Mononuclear cell (primary cell): ENCODE results near the gene NLRC3. TPM values are rescaled to one million over a fixed set of nuclear protein-coding genes. Genes with fewer than 3 reads are reported as not detected.
"Not testable (repeated sequence)": the region's sequence is repeated elsewhere in the genome, so short reads cannot be mapped to it uniquely, and the experiment has no call there.

ENCODE experiments used
- H3K27me3 ChIP-seq: 2 replicates; pipeline ENCODE4 v1.6.0; 2011; ENCODE audit warnings: low read length, control low read depth; ENCODE audit not compliant: insufficient read depth
- H3K4me1 ChIP-seq: 2 replicates; pipeline ENCODE4 v1.5.1; 2011; ENCODE audit warnings: mild to moderate bottlenecking, low read length, control low read depth; ENCODE audit not compliant: insufficient read depth
- H3K4me3 ChIP-seq: 2 replicates; pipeline ENCODE4 v1.5.1; 2011; ENCODE audit warnings: mild to moderate bottlenecking, low read length, moderate library complexity
- H3K9me3 ChIP-seq: 2 replicates; pipeline ENCODE4 v1.5.1; 2011; ENCODE audit warnings: low read depth, mild to moderate bottlenecking, control low read depth, low read length
- total RNA-seq: library from RNA; depleted of rRNA; stranded (reverse); fragments of >200 nt; gene quantifications from one replicate; pipeline ENCODE4 v1.2.3, GENCODE V29; 2012

The NLRC3 gene, protein sequence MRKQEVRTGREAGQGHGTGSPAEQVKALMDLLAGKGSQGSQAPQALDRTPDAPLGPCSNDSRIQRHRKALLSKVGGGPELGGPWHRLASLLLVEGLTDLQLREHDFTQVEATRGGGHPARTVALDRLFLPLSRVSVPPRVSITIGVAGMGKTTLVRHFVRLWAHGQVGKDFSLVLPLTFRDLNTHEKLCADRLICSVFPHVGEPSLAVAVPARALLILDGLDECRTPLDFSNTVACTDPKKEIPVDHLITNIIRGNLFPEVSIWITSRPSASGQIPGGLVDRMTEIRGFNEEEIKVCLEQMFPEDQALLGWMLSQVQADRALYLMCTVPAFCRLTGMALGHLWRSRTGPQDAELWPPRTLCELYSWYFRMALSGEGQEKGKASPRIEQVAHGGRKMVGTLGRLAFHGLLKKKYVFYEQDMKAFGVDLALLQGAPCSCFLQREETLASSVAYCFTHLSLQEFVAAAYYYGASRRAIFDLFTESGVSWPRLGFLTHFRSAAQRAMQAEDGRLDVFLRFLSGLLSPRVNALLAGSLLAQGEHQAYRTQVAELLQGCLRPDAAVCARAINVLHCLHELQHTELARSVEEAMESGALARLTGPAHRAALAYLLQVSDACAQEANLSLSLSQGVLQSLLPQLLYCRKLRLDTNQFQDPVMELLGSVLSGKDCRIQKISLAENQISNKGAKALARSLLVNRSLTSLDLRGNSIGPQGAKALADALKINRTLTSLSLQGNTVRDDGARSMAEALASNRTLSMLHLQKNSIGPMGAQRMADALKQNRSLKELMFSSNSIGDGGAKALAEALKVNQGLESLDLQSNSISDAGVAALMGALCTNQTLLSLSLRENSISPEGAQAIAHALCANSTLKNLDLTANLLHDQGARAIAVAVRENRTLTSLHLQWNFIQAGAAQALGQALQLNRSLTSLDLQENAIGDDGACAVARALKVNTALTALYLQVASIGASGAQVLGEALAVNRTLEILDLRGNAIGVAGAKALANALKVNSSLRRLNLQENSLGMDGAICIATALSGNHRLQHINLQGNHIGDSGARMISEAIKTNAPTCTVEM
- 25.1 TPM for total RNA-seq

DNA sequence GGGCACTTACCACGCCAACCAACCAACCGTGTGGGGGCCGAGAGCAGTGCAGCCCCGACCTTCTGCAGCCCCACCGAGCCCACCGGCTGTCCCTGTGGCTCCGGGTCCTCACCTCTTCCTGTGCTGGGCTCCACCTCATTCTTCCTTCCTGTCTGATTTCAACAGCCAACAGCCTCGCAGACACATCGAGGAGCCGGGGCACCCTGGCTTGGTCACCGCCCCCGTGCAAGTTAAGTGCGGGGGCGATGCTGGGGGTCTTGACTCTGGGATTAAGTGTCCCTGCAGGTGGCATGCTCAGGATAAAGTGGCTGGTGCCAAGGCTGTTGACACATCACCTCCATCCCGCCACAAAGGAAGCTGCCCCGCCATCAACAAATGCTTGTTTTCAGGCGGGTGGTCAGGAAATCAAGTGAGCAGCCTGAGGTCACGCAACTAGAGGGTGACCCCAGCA is at the start of gene NLRC3:
Gene NLRC3 (minus strand): TSS at position 102 of the 451 bp plus-strand sequence. CDS start 12,367 bp downstream, outside the sequence.
- H3K4me3 ChIP-seq: peak within 1 kb of the TSS; percentile 53
- H3K4me1 ChIP-seq: peaks cover 61% of the 10 kb centered on the region
- no peaks in the 10 kb centered on the region for H3K27me3 ChIP-seq
- H3K9me3 ChIP-seq: no peaks in the 10 kb centered on the region

GRCh38 chr16:3625911-3626732 is 48.9 kb upstream of the NLRC3 start:
- Histone ChIP-seq H3K4me3 (no peak overlapping the region), H3K4me1 (peaks cover 49% of the 10 kb centered on the region), H3K9me3 (no peaks in the 10 kb centered on the region), H3K27me3 (no peaks in the 10 kb centered on the region)

DNA sequence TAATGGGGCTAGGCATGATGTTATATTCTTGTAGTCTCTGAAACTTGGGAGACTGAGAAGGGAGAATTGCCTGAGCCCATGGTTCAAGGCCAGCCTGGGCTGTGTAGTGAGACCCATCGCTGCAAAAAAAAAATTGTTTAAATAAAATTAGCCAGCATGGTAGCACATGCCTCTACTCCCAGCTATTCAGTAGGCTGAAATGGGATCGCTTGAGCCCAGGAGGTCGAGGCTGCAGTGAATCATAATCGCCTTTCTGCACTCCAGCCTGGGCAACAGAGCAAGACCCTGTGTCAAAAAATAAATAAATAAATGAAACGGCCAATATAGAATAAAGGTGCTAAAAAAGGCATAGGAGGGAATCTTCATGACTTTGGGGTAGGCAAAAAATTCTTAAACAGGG is 48.1 kb upstream of the NLRC3 start:
- Histone ChIP-seq H3K4me3 (no peak overlapping the region), H3K9me3 (no peaks in the 10 kb centered on the region), H3K4me1 (peaks cover 49% of the 10 kb centered on the region), H3K27me3 (no peaks in the 10 kb centered on the region)

GRCh38 chr16:3623642-3624041 is 46.4 kb upstream of the NLRC3 start:
- H3K4me1 ChIP-seq: peaks cover 48% of the 10 kb centered on the region
- no peak overlapping the region for H3K4me3 ChIP-seq
- H3K9me3 ChIP-seq: no peaks in the 10 kb centered on the region
- no peaks in the 10 kb centered on the region for H3K27me3 ChIP-seq

DNA sequence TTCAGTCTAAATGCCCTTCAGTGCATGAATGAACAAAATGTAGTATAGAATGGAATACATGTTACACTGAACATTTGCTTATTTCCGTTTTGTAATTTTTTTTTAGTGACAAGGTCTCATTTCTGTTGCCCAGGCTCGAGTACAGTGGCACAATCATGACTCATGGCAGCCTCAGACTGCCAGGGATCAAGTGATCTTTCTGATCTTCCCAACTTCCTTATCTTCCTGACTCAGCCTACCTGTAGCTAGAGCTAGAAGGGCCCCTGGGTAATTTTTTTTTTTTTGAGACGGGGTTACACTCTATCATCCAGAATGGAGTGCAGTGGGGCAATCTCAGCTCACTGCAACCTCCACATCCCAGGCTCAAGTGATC is 41.6 kb upstream of the NLRC3 start:
- no peaks in the 10 kb centered on the region for H3K9me3 ChIP-seq
- no peaks in the 10 kb centered on the region for H3K27me3 ChIP-seq
- no peak overlapping the region for H3K4me3 ChIP-seq
- peaks cover 28% of the 10 kb centered on the region for H3K4me1 ChIP-seq

DNA sequence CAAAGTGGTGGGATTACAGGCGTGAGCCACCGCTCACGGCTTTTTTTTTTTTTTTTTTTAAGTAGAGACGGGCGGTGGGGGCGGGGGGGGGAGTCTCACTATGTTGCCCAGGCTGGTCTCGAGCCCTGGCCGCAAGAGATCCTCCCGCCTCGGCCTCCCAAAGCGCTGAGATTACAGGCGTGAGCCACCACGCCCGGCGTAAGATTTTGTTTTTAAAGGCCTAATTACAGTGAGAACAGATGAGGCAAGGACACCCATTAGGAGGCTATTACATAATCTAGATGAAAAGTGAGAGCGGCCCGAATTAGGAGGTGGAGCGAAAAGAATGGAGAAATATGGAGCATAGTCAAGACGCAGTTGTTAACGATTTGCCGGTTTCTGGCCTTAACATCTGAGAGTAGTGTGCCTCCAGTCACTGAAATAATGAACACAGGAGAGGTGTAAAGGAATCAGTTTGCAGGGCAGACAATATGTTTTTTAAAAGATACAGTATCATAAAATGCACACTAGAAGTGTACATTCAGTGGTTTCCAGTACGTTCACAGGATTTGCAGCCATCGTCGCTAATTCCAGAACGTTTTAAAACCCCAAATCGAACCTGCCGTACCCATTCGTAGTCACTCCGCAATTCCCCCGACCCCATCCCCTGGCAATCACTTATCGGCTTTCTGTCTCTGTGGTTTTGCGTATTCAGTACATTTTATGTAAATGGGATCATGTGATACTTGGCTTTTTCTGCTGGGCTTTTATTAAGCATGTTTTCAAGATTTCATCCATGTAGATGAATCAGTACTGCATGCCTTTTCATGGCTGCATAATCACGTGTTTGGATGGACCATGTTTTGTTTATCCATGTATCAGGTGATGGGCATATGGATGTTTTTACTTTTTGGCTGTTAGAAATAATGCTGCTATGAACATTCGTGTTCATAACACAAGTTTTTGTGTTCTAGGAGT is 35.6 kb upstream of the NLRC3 start:
- no peaks in the 10 kb centered on the region for H3K27me3 ChIP-seq
- peaks cover 41% of the 10 kb centered on the region for H3K4me1 ChIP-seq
- H3K9me3 ChIP-seq: no peaks in the 10 kb centered on the region
- H3K4me3 ChIP-seq: peak overlapping the region; percentile 70

DNA sequence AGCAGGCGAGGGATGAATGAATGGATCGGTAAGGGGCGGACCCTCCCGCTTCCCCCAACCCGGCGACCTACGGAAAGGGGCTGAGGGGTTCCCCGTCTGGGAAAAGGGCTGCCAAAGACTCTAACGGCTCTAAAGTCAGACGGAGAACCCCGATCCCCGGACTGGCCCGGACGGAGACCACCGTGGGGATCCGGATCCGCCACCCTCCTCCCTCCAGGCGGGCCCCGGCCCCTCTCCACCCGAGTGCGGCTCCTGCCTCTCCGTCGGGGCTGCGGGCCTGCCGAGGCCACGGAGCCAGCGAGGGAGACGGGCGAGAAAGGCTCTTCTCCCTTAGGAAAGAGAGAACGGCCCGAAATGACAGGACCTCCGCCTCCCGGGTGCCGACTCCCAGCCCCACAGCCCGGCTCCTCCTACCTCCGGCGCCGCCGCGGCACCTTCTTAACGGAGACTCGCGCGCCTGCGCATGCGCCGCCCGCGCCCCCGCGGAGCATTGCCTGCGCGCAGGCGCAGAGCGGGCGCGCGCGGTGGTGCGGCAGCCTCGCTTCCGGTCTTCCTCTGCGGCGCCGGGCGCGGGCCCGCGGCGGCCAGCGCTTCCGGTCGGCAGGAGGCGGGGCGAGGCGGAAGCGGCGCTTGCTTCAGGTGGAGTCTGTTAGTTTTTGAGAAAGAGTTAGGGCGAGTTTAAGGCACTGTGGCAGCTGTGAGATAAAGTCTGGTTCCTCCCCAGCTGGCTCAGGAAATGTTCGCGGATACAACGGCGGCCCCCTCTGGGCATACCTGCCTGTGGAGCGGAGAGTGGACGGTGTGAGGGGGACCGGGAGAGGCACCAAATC is 34.2 kb upstream of the NLRC3 start, which contains the start of gene SLX4:
Gene SLX4 (minus strand): TSS at position 461 of the 830 bp plus-strand sequence. CDS start 2,642 bp downstream, outside the sequence.
- Histone ChIP-seq H3K4me3 (peak within 1 kb of the TSS; percentile 70), H3K27me3 (no peaks in the 10 kb centered on the region)

GRCh38 chr16:3610698-3611145 is 33.5 kb upstream of the NLRC3 start:
- Histone ChIP-seq H3K4me3 (peak overlapping the region; percentile 70), H3K27me3 (no peaks in the 10 kb centered on the region), H3K9me3 (no peaks in the 10 kb centered on the region), H3K4me1 (peaks cover 37% of the 10 kb centered on the region)

More for the DNA sequence above, 34.2 kb upstream of the NLRC3 start, which contains the start of gene SLX4:
- Histone ChIP-seq H3K9me3 (no peaks in the 10 kb centered on the region), H3K4me1 (peaks cover 37% of the 10 kb centered on the region)

- Histone ChIP-seq H3K4me3 (peak overlapping the region; percentile 70), H3K27me3 (no peaks in the 10 kb centered on the region), H3K9me3 (no peaks in the 10 kb centered on the region)
Observed at GRCh38 chr16:3609895-3610697, 32.9 kb upstream of the NLRC3 start.

GRCh38 chr16:3608976-3609375 is 31.8 kb upstream of the NLRC3 start:
- H3K4me1 ChIP-seq: peaks cover 30% of the 10 kb centered on the region
- not testable (repeated sequence) for H3K4me3 ChIP-seq, H3K27me3 ChIP-seq, H3K9me3 ChIP-seq

More at GRCh38 chr16:3609895-3610697, 32.9 kb upstream of the NLRC3 start:
- H3K4me1 ChIP-seq: peaks cover 37% of the 10 kb centered on the region

DNA sequence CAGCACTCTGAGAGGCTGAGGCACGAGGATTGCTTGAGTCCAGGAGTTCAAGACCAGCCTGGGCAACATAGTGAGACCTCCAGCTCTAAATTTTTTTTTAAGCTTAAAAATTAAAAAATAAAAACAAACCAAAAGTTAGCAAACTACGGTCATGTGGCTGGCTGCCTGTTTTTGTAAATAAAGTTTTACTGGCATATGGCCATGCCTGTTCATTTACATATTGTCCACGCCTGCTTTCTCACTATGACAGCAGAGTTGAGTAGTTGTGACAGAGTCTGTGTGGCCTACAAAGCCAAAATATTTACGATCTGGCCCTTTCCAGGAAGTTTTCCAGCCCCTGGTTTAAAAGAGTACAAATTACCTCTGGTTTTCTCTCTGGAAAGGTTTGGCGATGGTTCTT is 30.9 kb upstream of the NLRC3 start:
- H3K4me3 ChIP-seq: no peak overlapping the region
- H3K9me3 ChIP-seq: no peaks in the 10 kb centered on the region
- peaks cover 23% of the 10 kb centered on the region for H3K4me1 ChIP-seq
- H3K27me3 ChIP-seq: no peaks in the 10 kb centered on the region

- H3K9me3 ChIP-seq: no peaks in the 10 kb centered on the region
- no peak overlapping the region for H3K4me3 ChIP-seq
- no peaks in the 10 kb centered on the region for H3K27me3 ChIP-seq
- H3K4me1 ChIP-seq: peaks cover 19% of the 10 kb centered on the region
Observed at GRCh38 chr16:3607634-3608033, 30.4 kb upstream of the NLRC3 start.
